NCI-H2081 treated with DMSO at 0.1 percent for 48 hours (cell line): ENCODE measurements around the gene OR2T10.
"Not testable (repeated sequence)": the region's sequence is repeated elsewhere in the genome, so short reads cannot be mapped to it uniquely, and the experiment has no call there.

ENCODE experiments used
- DNase-seq: peaks from one replicate; lab custom pipeline; 2025; lab: John Stamatoyannopoulos, UW

OR2T10 gene

GRCh38 chr1:248597589-248597988, at the start of gene OR2T10:
OR2T10 (minus strand) TSS chr1:248597700; CDS start chr1:248593768, 3,932 bp downstream.
- no peak for DNase-seq

GRCh38 chr1:248645178-248645577, 47.7 kb upstream of the OR2T10 start, which contains the start of gene OR2T35:
OR2T35 (minus strand) TSS chr1:248645278; CDS start chr1:248639258, 6,020 bp downstream.
- not testable (repeated sequence) for DNase-seq

DNA sequence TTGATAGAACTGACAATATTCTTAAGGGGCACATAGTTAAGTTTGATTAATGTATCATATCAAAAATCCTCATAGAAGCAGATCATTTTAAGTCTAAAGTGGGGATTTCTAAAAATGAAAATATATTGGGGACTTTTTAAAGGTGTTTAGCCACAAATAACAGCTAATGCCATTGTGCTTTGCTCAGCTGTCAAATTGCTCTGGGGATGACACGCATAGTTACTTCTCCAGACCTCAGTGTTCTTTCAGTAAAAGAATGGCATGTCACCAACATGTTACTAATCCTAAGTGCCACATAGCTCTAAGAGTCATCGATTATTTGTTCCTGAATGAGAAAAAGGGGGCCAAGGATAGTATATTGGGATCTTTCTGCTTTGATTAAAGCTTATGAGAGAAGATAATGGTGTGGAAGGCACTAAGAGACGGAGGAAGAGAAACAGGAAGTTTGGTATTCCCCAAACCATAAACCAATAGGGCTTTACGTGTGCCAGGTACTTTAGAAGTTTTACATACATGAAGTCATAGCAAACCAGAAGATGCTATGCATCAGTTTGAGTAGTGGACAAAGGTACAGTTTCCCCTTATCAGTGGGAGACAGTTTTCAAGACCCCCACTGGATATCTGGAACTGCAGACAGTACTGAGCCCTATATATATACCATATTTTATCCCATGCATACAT, 45.6 kb upstream of the OR2T10 start:
- DNase-seq = not testable (repeated sequence)

DNA sequence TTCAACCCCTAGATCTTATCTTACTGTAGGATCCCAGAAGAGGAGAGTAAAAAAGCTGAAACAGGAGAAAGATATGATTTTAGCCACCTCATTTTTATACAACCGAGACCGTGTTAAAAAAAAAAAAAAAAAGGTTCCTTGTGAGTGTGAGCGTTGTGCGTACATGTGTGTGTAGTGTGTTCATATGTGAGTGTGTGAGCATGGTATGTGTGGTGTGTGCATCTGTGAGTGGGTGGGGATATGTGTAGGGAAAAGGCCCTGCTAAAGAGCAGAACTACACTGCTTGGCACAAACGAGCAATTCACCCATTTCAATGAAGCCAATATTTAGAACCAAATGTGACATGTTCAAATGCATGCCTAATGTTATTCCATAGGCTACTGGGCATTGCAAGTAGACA, 44.1 kb upstream of the OR2T10 start:
- DNase-seq = not testable (repeated sequence)

- not testable (repeated sequence) for DNase-seq
Measured at GRCh38 chr1:248640906-248641305, 43.4 kb upstream of the OR2T10 start.

GRCh38 chr1:248639652-248640051, 42.2 kb upstream of the OR2T10 start:
- not testable (repeated sequence) for DNase-seq

DNA sequence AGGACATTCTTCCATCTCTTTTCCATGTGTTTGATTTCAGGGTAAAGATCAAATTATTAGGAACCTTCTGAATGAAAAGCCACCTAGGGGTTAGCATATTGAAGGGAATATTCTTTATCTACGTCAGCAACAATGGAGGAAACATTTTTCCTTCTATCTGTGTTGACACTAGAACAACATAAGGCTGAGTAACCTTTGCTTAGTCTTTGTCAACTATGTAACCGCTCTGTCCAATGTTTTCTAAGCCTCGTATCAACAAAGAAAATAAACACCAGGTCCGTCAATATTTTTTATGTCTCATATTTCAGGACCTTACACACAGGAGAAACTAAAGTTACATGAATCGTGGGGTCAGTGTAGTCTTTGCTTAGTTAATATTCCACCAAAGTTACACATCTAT, 39.1 kb upstream of the OR2T10 start:
- not testable (repeated sequence) for DNase-seq

DNA sequence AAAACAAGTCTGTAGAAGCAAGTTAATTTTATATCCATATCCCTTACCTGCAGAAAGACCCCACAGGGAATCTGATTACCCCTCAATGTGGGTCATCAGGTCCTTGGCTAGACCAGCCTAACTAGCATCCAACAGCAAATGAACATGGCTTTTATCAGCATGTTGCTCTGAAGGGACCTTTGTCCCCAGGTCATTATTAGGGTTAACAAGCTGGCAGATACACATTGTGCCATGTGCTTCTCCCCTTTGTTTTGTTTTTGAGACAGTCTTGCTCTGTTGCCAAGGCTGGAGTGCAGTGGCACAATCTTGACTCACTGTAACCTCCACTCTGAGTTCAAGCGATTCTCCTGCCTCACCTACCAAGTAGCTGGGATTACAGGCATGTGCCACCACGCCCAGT, 37.5 kb upstream of the OR2T10 start, which contains the start of gene OR2T11:
Gene OR2T11, minus strand, starts transcription at position 101 of the 400 bp plus-strand sequence. CDS start 7,963 bp downstream, outside the sequence.
- DNase-seq = not testable (repeated sequence)

DNA sequence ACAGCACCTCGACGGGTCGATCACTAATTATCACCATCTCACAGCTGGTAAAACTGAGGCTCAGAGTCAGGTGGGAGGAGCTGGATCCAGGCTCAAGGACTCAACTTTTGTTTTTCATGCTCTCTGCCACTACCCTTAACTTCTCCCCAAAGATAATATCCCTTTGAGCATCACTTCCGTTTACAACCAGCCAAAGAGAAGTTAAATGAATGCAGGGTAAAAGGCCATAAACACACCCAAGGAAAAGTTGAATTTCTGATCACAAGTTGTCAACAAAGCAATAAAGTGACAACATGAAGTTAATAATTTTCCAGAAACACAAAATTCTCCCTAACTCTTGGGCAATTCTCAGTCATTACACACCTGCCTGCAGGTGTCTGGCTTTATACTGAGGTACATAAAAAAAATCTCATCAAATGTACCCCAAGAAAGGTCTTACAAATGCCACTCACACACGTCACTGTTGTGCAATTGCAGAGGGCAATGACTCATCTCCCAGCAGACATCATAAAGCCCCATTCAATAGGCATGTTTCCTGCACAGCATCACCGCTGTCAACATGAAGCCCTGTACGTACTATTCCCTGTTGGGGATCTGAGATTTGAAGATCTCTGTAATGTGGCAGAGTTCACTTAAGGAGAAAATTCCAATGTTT, 34.0 kb upstream of the OR2T10 start:
- no peak for DNase-seq

- DNase-seq = no peak
Measured at GRCh38 chr1:248630551-248630950, 33.1 kb upstream of the OR2T10 start.

DNA sequence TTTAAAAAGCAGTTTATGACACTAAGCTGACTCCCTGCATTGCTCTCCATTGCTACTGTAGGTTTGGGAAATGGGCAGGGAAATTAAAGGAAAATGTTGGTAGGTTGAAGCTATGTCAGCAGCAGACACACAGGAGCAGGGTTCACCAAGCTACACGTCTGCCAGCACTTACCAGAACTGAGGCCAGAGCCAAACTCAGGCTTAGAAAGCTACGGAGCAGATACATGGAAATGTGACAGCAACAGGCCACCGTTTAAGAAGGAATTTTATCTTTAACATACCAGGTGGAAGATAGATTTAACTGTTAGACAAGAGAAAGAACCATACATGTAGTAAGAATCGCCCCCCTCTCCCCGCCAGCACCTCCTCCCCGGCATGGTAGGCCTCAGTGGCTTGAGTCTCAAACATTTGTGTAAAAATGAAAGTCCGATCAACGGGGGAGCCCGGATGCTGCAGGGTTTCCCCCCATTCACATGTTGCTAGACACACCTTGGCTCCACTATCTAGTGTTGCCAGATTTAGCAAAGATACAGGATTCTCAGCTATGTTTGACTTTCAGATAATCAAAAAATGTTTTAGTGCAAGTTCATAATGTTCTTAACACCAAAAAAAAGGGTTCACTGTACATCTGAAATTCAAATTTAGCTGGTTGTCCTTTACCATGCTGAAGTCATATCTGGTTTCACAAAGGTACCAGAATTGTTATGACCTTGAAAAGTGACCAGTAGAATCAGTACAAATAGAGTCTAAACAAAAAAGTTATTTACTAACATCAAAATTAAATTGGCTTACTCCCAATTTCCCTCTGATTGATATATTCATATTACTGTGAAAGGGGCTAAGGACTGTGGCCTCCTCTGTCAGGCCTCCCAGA, 30.7 kb upstream of the OR2T10 start:
- no peak for DNase-seq

DNA sequence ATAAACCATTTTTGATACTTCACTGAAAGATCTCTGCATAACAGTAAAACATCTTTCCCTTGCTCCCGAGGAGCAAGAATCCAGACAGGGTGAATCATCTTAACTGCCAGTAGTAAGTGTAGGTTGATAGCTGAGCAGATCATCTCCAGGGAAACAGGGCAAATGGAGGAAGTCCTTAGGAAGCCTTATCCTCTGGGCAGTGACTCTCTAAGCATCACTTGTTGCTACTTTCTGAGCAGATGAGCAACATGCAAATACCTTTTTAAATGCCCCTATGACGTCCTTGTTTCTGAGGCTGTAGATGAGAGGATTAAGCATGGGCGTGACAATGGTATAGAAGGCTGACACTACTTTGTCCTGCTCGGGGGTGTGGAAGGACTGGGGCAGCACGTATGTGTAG, 28.5 kb upstream of the OR2T10 start:
- DNase-seq = no peak

GRCh38 chr1:248625166-248625565, 27.7 kb upstream of the OR2T10 start:
- DNase-seq = no peak

- no peak for DNase-seq
Measured at GRCh38 chr1:248622570-248623001, 25.1 kb upstream of the OR2T10 start.

- no peak for DNase-seq
Measured at GRCh38 chr1:248621770-248622169, 24.3 kb upstream of the OR2T10 start.

GRCh38 chr1:248618878-248619277, 21.4 kb upstream of the OR2T10 start:
- DNase-seq = no peak

DNA sequence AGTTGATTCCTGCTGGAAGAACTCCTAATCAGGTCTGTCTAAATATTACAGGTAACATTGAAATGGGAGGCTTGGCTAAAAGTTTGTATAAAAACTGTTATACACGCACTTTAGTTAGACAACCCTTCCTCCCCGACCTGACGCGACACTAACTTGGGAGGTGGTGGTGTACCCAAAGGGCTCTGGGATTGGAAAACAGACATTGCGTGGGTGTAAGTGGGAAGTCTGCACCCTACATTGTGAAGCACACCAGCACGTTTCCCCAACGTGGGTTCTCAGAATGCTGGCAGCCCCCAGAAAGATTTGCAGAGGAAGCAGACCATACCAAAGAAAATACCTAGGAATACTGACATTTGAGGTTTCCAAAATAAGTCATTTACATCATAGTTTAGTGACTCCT, 20.6 kb upstream of the OR2T10 start:
- no peak for DNase-seq

- no peak for DNase-seq
Measured at GRCh38 chr1:248613742-248614141, 16.2 kb upstream of the OR2T10 start.

DNA sequence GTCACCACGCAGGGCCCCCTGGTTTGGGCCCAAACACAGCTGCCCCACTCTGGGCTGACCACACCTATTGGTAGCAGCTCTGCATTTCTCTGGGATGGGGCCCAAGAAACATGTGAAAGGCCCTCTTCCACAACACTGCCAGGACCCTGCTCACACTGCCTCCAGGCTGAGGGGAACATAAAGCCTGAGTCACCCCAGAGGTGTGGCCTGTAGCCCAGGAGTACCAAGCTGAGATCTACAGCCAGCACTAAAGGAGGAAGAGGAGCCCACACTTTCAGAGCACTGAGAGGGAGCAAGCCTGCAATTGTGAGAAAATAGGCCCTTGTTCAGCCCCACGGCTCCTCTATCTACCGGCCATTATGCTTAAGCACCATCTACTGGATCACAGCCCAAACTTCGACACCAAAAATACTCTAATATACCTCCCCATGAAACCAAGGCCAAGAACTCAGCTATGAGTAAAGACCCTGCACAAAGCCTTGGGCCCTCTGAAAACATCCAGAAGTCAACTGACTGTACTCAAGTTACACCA, 14.4 kb upstream of the OR2T10 start:
- no peak for DNase-seq

- no peak for DNase-seq
Measured at GRCh38 chr1:248610301-248610700, 12.8 kb upstream of the OR2T10 start.

DNA sequence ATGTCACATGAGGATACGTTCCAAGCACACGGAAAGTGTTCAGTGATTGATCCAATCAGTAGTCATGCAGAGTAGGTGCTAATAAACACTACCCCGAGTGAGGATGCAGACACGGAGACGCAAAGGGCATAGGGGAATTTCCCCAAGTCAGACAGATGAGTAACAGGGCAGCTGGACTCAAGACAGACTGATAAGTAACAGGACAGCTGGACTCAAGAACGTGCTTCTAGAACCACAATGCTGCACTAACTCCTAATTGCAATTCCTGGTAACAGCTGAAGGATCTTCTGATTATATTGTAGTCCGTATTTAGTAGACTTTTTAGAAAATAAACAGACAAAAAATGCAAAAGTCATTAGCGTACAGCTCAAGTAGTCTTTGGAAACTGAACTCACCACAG, 1.9 kb upstream of the OR2T10 start:
- DNase-seq = no peak

DNA sequence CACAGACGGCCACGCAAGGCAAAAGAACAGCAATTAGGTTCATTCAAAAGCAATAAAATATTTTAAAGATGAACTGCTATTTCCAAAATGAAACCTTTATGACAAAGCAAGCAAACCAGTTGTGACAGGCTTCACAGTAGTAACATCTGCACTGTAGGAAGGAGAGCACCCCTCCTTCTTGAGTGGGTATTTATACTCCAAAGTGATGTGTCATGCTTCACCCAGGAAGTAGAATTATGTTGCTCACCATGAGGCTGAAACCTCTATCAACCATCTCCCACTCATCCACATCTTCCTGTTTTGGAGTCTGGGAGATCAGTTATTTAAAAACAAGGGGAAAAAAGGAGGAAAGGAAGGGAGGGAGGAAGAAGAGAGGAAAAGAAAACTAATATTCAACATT, 885 bp downstream of the OR2T10 start:
- no peak for DNase-seq
